ENCODE measurements around the gene DGKD.

Gene DGKD

GRCh38 chr2:233458031-233458610, 103.8 kb downstream of the DGKD start:
- DNase-seq (ENCODE audit: low read depth in 3 of 3), result no peak

- no peak for DNase-seq (ENCODE audit: low read depth in 3 of 3)
Measured at GRCh38 chr2:233458826-233459225, 104.5 kb downstream of the DGKD start.

DNA sequence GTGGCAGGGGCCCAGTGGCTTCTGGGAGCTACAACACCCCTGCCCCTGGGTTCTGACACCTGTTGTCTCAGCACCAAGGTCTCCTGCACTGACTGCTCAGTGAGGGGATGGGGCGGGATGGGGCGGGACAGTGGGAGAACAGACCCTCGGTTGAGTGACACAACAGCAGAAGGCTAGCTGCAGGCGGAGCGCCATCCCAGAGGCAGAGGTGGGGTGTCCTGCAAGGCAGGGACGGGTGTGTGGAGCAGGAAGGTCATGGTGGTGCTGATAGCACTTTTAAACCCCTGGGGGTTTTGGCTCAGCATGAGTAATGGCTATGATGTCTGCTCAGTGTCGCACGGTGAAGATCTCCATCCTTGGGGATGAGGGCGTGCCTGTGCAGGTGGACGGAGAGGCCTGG, 105.1 kb downstream of the DGKD start:
- no peak for DNase-seq (ENCODE audit: low read depth in 3 of 3)

GRCh38 chr2:233460726-233461441, 106.6 kb downstream of the DGKD start:
- no peak for DNase-seq (ENCODE audit: low read depth in 3 of 3)

DNA sequence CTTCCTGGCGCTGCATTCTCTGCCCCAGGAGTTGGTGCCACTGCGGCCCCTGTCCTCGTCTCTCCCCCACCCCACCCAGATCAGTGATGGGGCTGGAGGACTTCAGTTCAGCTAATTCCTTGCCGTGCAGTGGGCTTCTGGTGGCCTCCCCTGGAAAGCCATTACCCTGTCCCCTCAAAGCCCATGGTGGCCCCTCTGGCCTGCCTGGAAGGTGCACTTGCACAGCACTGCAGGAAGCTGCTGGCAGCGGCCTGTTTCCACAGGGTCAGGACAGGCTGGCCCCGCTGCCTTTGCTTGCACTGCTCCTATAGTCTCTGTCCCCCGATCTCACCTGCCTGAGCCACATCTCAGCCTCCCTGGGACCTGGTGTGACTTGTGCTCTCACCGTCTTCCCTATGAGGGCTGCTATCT, 107.2 kb downstream of the DGKD start:
- DNase-seq (ENCODE audit: low read depth in 3 of 3), result no peak

- no peak for DNase-seq (ENCODE audit: low read depth in 3 of 3)
Measured at GRCh38 chr2:233462202-233462785, 108.0 kb downstream of the DGKD start.

GRCh38 chr2:233462826-233463470, 108.7 kb downstream of the DGKD start:
- DNase-seq (ENCODE audit: low read depth in 3 of 3), result no peak

- no peak for DNase-seq (ENCODE audit: low read depth in 3 of 3)
Measured at GRCh38 chr2:233463586-233463985, 109.3 kb downstream of the DGKD start.

DNA sequence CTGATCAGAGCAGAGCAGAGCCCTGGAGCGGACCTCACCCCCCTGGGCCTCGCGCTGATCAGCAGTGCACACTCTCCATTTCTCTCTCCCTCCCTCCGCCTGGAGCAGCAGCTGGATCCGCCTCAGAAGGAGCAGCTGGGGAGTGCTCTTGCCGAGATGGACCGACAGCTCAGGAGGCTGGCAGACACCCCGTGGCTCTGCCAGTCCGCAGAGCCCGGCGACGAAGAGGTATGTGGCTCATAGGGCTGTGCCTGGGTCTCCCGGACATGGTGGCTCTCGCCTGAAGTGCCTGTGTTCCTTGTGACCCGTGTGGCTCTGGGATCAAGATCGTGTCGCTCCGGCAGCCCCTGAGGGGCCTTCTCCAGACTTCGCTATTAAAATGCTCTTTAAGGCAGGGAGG, 109.8 kb downstream of the DGKD start:
- DNase-seq (ENCODE audit: low read depth in 3 of 3), result no peak

DNA sequence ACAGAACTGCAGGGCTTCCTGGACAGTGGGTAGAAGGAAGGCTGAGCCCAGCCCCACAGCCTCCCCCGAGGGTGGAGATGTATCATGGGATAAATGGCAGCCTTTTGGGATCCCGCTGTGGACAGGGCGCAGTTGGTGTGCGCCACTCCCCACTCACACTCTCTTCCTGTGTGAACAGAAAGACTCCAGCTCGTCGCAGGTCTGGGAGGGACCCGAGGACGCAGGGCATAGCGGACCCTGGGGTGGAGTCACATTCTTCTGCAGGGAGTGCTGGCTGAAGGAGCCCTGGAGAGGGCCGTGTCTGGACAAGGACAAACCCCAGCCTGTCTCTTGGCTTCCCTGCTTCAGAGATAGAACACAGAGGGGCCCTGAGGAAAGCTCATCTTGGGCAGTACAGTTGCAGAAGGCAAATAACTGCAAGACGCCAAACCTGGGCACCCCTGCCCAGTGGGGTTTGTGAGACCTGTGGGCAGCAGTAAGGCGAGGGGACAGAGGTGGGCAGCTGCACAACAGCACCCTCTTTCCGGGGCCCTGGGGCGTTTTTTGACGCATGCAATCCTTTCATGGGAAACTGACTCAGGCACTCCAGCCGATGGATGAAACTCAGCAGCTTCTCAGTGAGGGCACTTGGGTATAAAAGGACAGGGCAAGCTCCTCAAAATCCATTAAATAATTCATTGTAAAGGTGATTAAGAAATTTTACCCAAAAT, 110.4 kb downstream of the DGKD start:
- no peak for DNase-seq (ENCODE audit: low read depth in 3 of 3)

DNA sequence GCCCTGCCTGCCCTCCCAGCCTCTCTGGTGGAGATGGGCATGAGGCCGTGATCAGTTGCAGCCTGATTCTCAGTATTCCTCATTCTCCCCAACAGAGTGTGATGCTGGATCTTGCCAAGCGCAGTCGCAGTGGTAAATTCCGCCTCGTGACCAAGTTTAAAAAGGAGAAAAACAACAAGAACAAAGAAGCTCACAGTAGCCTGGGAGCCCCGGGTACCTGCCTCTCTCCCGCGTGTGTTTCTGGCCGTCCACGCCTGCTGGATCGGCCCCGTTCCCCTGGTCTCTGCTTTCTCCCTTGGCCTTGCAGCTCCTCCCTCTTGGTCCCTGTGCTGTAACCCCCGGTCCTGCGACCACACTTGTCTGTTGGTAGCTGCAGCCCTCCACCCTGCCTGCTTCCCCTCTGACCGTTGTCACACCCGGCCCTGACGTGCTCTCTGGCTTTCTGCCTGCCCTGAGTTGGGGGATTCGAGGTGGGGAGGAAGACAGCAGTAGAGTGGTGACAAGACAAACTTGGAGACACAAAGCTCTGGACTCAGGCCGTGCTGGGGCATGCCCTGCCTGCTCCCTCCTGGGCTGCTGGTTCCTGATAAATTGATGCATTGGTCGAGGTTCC, 112.8 kb downstream of the DGKD start:
- DNase-seq (ENCODE audit: low read depth in 3 of 3), result no peak

DNA sequence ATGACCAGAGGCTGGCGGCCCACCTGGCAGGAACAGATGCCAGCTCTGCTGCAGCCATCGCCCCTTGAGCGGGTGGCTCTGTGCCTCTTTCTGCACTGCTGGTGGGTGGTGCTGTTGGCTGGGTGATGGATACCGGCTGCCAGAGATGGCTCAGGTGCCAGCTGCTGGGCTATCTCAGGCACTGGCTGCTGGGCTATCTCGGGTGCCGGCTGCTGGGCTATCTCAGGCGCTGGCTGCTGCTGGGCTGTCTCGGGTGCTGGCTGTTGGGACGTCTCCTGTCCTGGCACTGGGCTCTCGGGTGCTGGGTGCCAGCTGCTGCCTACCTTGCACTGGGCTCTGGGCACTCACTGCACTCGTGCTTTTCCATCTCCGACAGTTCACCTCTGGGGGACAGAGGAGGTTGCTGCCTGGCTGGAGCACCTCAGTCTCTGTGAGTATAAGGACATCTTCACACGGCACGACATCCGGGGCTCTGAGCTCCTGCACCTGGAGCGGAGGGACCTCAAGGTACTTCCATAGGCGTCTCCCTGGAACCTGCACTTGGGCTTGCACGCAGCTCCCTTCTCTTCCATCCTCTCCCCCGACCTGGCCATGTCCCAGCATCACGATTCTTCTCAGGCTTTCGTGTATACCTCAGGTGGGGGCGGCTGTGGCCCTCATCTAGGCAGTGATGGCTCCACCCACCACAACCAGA, 113.9 kb downstream of the DGKD start:
- DNase-seq (ENCODE audit: low read depth in 3 of 3), result no peak

- DNase-seq (ENCODE audit: low read depth in 3 of 3), result no peak
Measured at GRCh38 chr2:233468741-233469110, 114.4 kb downstream of the DGKD start.

- no peak for DNase-seq (ENCODE audit: low read depth in 3 of 3)
Measured at GRCh38 chr2:233469261-233470010, 115.1 kb downstream of the DGKD start.

GRCh38 chr2:233470011-233470687, 115.9 kb downstream of the DGKD start:
- DNase-seq (ENCODE audit: low read depth in 3 of 3), result no peak

- DNase-seq (ENCODE audit: low read depth in 3 of 3), result no peak
Measured at GRCh38 chr2:233470839-233471238, 116.5 kb downstream of the DGKD start.

DNA sequence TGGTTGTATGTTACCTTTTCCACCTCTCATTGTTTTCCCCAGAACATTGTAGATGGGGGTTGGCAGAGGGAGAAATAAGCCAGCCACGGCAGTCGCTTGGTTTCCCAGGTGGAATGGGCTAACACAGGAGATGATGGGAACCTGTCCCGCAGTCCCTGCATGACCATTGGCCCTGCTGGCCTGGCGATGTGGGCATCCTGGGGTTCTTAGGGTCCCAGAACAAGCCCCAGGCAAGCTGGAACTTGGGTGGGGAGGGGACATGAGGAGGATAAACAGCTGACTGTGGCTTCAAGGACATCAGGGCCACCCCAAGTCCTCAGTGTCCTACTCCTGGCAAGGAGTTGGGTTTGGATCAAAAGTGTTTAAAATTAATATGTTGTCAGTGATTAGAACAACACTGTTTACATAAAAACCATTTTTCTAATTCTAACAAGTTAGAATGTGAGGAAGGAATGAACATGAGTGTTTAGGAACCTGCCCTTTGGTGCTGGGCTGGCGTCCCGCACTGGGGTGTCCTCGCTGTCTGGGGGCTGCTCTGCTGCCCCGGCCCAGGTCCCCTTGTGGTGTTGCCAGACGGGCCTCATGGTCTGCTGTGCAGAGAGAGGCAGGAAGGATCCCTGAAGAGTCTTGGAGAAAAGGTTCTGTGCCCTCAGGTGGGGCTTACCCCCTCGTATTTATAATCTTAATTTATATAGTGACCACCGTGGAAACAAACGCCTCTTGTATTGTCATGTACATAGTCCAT, 117.2 kb downstream of the DGKD start:
- no peak for DNase-seq (ENCODE audit: low read depth in 3 of 3)

GRCh38 chr2:233473386-233473791, 119.1 kb downstream of the DGKD start:
- DNase-seq (ENCODE audit: low read depth in 3 of 3), result no peak

DNA sequence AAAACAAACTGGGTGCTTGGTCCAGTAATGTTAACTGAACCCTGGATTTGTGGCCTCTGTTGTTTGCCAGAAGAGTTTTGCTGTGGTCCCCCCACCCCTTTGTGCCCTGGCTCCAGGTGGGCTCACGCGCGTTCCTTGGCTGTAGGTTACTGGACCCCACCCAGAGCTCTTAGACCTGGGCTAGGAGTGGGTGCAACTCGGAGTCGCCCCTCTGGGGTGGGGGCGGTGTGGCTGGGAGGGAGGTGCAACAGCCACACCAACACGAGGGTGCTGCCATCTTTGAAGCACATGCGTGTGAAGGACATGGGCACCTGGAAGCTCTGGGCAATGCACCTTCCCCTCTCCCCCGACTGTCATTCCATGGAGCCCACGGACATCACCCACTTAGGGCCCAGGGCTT, 119.6 kb downstream of the DGKD start:
- no peak for DNase-seq (ENCODE audit: low read depth in 3 of 3)

All from stimulated activated CD4-positive, alpha-beta T cell treated with anti-CD3 and anti-CD28 coated beads, TNF-alpha, amount 100 ng/mL, for 48 hours (primary cell).